ENCODE results near the gene TENM4. TPM values are rescaled to one million over a fixed set of nuclear protein-coding genes. Genes with fewer than 3 reads are reported as not detected.
A peak's percentile ranks its signal among the peaks of the same experiment; 100 is the strongest.

The TENM4 gene
- total and polyA plus RNA-seq, 11 donors = 0.08 to 6.4 (median 1.0) TPM

- intact Hi-C loops (cut with DNase I) = no loop called here
- H3K27ac ChIP-seq = no peak overlapping the region
- H3K9me3 ChIP-seq = no peaks in the 10 kb centered on the region
- ATAC-seq (no peak), DNase-seq (no peak)
- TF ChIP-seq CTCF (IDR thresholded peaks at IDR 0.05) = no peak
- TF ChIP-seq POLR2A (IDR thresholded peaks at IDR 0.05) = no peak
- H3K4me1 ChIP-seq = peaks cover 0 to 9% (median 0%) of the 10 kb centered on the region in 12 donors
- H3K27me3 ChIP-seq = no peaks in the 10 kb centered on the region
- 77 to 95% (median 90%) methylated on average over 4 of the region's 4 CpGs for WGBS, 4 donors
- H3K36me3 ChIP-seq = no peaks in the 10 kb centered on the region
- no peak overlapping the region for H3K4me3 ChIP-seq
These were observed 677.2 kb downstream of the TENM4 start for GRCh38 chr11:78763664-78764063.

- DNase-seq = no peak
- Histone ChIP-seq H3K27ac (no peak overlapping the region), H3K27me3 (no peaks in the 10 kb centered on the region), H3K4me1 (peaks cover 0 to 4% (median 0%) of the 10 kb centered on the region in 12 donors), H3K36me3 (no peaks in the 10 kb centered on the region), H3K9me3 (no peaks in the 10 kb centered on the region), H3K4me3 (no peak overlapping the region)
- intact Hi-C loops (cut with DNase I) = no loop called here
- 61 to 67% (median 64%) methylated on average over 3 of the region's 3 CpGs for WGBS, 4 donors
- peak; percentile 50 to 59 (median 51) for ATAC-seq
- TF ChIP-seq CTCF (IDR thresholded peaks at IDR 0.05) (no peak), POLR2A (IDR thresholded peaks at IDR 0.05) (no peak)
These were observed 678.7 kb downstream of the TENM4 start for GRCh38 chr11:78762105-78762504.

- Histone ChIP-seq H3K36me3 (no peaks in the 10 kb centered on the region), H3K9me3 (no peaks in the 10 kb centered on the region), H3K27me3 (no peaks in the 10 kb centered on the region), H3K4me1 (peaks cover 0 to under 1% (median 0%) of the 10 kb centered on the region in 12 donors), H3K4me3 (no peak overlapping the region), H3K27ac (no peak overlapping the region)
- no peak for DNase-seq
- intact Hi-C loops (cut with DNase I) = no loop called here
- no peak for TF ChIP-seq CTCF (IDR thresholded peaks at IDR 0.05)
- no peak for TF ChIP-seq POLR2A (IDR thresholded peaks at IDR 0.05)
- no peak for ATAC-seq
- 53 to 72% (median 61%) methylated on average over 4 of the region's 4 CpGs for WGBS, 4 donors
These were observed 681.8 kb downstream of the TENM4 start for GRCh38 chr11:78759071-78759470.

- Histone ChIP-seq H3K4me3 (no peak overlapping the region), H3K27me3 (no peaks in the 10 kb centered on the region), H3K36me3 (no peaks in the 10 kb centered on the region), H3K27ac (no peak overlapping the region), H3K9me3 (no peaks in the 10 kb centered on the region), H3K4me1 (peaks cover 0 to 4% (median 0%) of the 10 kb centered on the region in 12 donors)
- no peak for DNase-seq
- intact Hi-C loops (cut with DNase I) = no loop called here
- WGBS, 4 donors = 35 to 58% (median 48%) methylated on average over 1 of the region's 1 CpG
- ATAC-seq = peak in 2 of 4 donors; percentile 30 to 58
- TF ChIP-seq CTCF (IDR thresholded peaks at IDR 0.05) = no peak
- TF ChIP-seq POLR2A (IDR thresholded peaks at IDR 0.05) = no peak
These were observed 687.5 kb downstream of the TENM4 start for GRCh38 chr11:78753297-78753696.

Data from heart left ventricle (tissue), 16 donors.